Coronary artery (tissue), 2 donors: ENCODE data around the gene RGN.
"Not testable (repeated sequence)": the region's sequence is repeated elsewhere in the genome, so short reads cannot be mapped to it uniquely, and the experiment has no call there.

Source experiments
- DNase-seq: peaks from one replicate; pipeline ENCODE4 v3.0.0-alpha.2; 2017; ENCODE audit warnings: low spot score
- H3K27ac ChIP-seq, 2 donors: fragments of 200-600 bp; sonication (generic); one replicate each; pipeline ENCODE4 v1.5.1; 2016 to 2019
- H3K4me3 ChIP-seq: fragments of 200-600 bp; sonication (generic); 2 replicates; pipeline ENCODE4 v1.5.1; 2016; ENCODE audit warnings: mild to moderate bottlenecking, moderate library complexity
- CTCF ChIP-seq: fragments of 200-600 bp; sonication (generic); IDR thresholded peaks from one replicate; pipeline ENCODE4 v1.5.1; 2019; ENCODE audit warnings: antibody characterized with exemption

The RGN gene

GRCh38 chrX:47093860-47094259, 15.6 kb downstream of the RGN start:
- TF ChIP-seq CTCF: no peak
- no peak overlapping the region for H3K4me3 ChIP-seq
- no peak for DNase-seq
- H3K27ac ChIP-seq: no peak overlapping the region

GRCh38 chrX:47097018-47097417, 18.8 kb downstream of the RGN start:
- Histone ChIP-seq H3K4me3 (no peak overlapping the region), H3K27ac (no peak overlapping the region)
- no peak for TF ChIP-seq CTCF
- no peak for DNase-seq

- no peak for DNase-seq
- Histone ChIP-seq H3K4me3 (no peak overlapping the region), H3K27ac (no peak overlapping the region)
- TF ChIP-seq CTCF: no peak
Observed at GRCh38 chrX:47098338-47099094, 20.3 kb downstream of the RGN start.

GRCh38 chrX:47101206-47101605, 23.0 kb downstream of the RGN start:
- H3K4me3 ChIP-seq: no peak overlapping the region
- no peak for DNase-seq
- no peak for TF ChIP-seq CTCF
- no peak overlapping the region for H3K27ac ChIP-seq

- not testable (repeated sequence) for H3K4me3 ChIP-seq, H3K27ac ChIP-seq, DNase-seq
Observed at GRCh38 chrX:47110936-47111615, 32.8 kb downstream of the RGN start.

- TF ChIP-seq CTCF: no peak
- H3K4me3 ChIP-seq: no peak overlapping the region
- H3K27ac ChIP-seq: no peak overlapping the region
- DNase-seq: no peak
Observed at GRCh38 chrX:47112316-47112954, 34.2 kb downstream of the RGN start.

- not testable (repeated sequence) for H3K4me3 ChIP-seq, H3K27ac ChIP-seq, DNase-seq
Observed at GRCh38 chrX:47116551-47117110, 38.4 kb downstream of the RGN start.

- H3K4me3 ChIP-seq, H3K27ac ChIP-seq, DNase-seq: not testable (repeated sequence)
Observed at GRCh38 chrX:47124466-47124865, 46.2 kb downstream of the RGN start.
